IMR-90 (cell line): ENCODE data around the gene GPR153. TPM values are rescaled to one million over a fixed set of nuclear protein-coding genes. Genes with fewer than 3 reads are reported as not detected.

ENCODE experiments used
- ATAC-seq: fragments of 200-7000 bp; cut with Tn5 transposase; 2 replicates; pipeline ENCODE4 v1.9.1; 2020; ENCODE audit warnings: low read depth, mild to moderate bottlenecking, moderate library complexity
- BruUV-seq: library from RNA; stranded (reverse); fragments of 400-500 nt; replicated peaks from 2 replicates; lab custom pipeline; 2021; lab: Mats Ljungman, UMichigan
- CTCF ChIA-PET: fragments of 300-600 bp; formaldehyde crosslinking; extraction: SDS; loops from one replicate; lab custom pipeline; 2021; ENCODE audit warnings: antibody characterized with exemption; lab: Yijun Ruan, JAX
- POLR2A ChIA-PET: fragments of 300-600 bp; sonication (Branson Sonifier 250); formaldehyde crosslinking; loops from one replicate; lab custom pipeline; 2022; ENCODE audit warnings: antibody characterized with exemption; ENCODE audit not compliant: unreplicated experiment; lab: Charles Lee
- DNase-seq: peaks from one replicate; pipeline ENCODE4 v3.0.0; 2013
- H2AFZ ChIP-seq: replicated peaks from 2 replicates; pipeline ENCODE3; 2013; ENCODE audit warnings: low read length, mild to moderate bottlenecking; ENCODE audit not compliant: poor library complexity
- H2AK5ac ChIP-seq: 2 replicates; pipeline ENCODE4 v1.6.1; 2013; ENCODE audit warnings: low read depth, low read length, inconsistent platforms
- H2AK9ac ChIP-seq: replicated peaks from 2 replicates; pipeline ENCODE3; 2013; ENCODE audit warnings: mild to moderate bottlenecking, low read depth, low read length, moderate library complexity; ENCODE audit not compliant: poor library complexity
- H2BK120ac ChIP-seq: 2 replicates; pipeline ENCODE4 v1.6.1; 2013; ENCODE audit warnings: low read depth, low read length, inconsistent platforms
- H2BK15ac ChIP-seq: 3 replicates; pipeline ENCODE4 v1.6.1; 2013; ENCODE audit warnings: low read depth, low read length, inconsistent platforms
- H2BK20ac ChIP-seq: 2 replicates; pipeline ENCODE4 v1.6.1; 2013; ENCODE audit warnings: low read depth, mild to moderate bottlenecking, inconsistent platforms, low read length, moderate library complexity
- H2BK5ac ChIP-seq: 2 replicates; pipeline ENCODE4 v1.6.1; 2013; ENCODE audit warnings: mild to moderate bottlenecking, low read depth, low read length, inconsistent platforms; ENCODE audit not compliant: poor library complexity, severe bottlenecking
- H3K14ac ChIP-seq: replicated peaks from 2 replicates; pipeline ENCODE4 v1.6.1; 2013; ENCODE audit warnings: low read depth, low read length, inconsistent platforms
- H3K18ac ChIP-seq: 2 replicates; pipeline ENCODE4 v1.6.1; 2013; ENCODE audit warnings: low read depth, low read length, control low read depth
- H3K23ac ChIP-seq: 2 replicates; pipeline ENCODE4 v1.6.1; 2013; ENCODE audit warnings: low read depth, low read length, inconsistent platforms
- H3K27ac ChIP-seq: 2 replicates; pipeline ENCODE4 v1.5.1; 2013; ENCODE audit warnings: mild to moderate bottlenecking, control low read depth, low read length; ENCODE audit not compliant: insufficient read depth
- H3K27me3 ChIP-seq: 2 replicates; pipeline ENCODE4 v1.6.1; 2013; ENCODE audit warnings: low read length; ENCODE audit not compliant: control insufficient read depth, insufficient read depth
- H3K36me3 ChIP-seq: 2 replicates; pipeline ENCODE4 v1.6.1; 2013; ENCODE audit warnings: low read length, mixed read lengths; ENCODE audit not compliant: control insufficient read depth, insufficient read depth
- H3K4ac ChIP-seq: 2 replicates; pipeline ENCODE4 v1.6.1; 2013; ENCODE audit warnings: low read depth, low read length, inconsistent platforms
- H3K4me1 ChIP-seq: 2 replicates; pipeline ENCODE4 v1.6.1; 2013; ENCODE audit warnings: low read length, mixed read lengths; ENCODE audit not compliant: control insufficient read depth, insufficient read depth
- H3K4me2 ChIP-seq: 2 replicates; pipeline ENCODE4 v1.6.1; 2013; ENCODE audit warnings: low read depth, mild to moderate bottlenecking, control low read depth, low read length, moderate library complexity
- H3K4me3 ChIP-seq: 2 replicates; pipeline ENCODE4 v1.5.1; 2013; ENCODE audit warnings: low read depth, mild to moderate bottlenecking, control low read depth, low read length, moderate library complexity; ENCODE audit not compliant: insufficient read depth
- H3K56ac ChIP-seq: 2 replicates; pipeline ENCODE4 v1.6.1; 2013; ENCODE audit warnings: low read length, inconsistent platforms; ENCODE audit not compliant: insufficient read depth; ENCODE audit errors: extremely low read depth
- H3K79me1 ChIP-seq, 2 experiments: 2 replicates each; pipeline ENCODE4 v1.6.1; 2013; ENCODE audit warnings: low read length in 2 of 2, inconsistent platforms in 1 of 2, low read depth in 1 of 2
- H3K9ac ChIP-seq: 2 replicates; pipeline ENCODE4 v1.6.1; 2013; ENCODE audit warnings: low read depth, low read length, control low read depth
- H3K9me1 ChIP-seq: 2 replicates; pipeline ENCODE4 v1.6.1; 2013; ENCODE audit warnings: low read length, inconsistent platforms; ENCODE audit not compliant: insufficient read depth
- H3K9me3 ChIP-seq: 2 replicates; pipeline ENCODE4 v1.6.1; 2013; ENCODE audit warnings: low read length; ENCODE audit not compliant: control insufficient read depth, insufficient read depth
- H4K20me1 ChIP-seq: 2 replicates; pipeline ENCODE4 v1.6.1; 2013; ENCODE audit warnings: low read length, inconsistent platforms; ENCODE audit not compliant: insufficient read depth
- H4K5ac ChIP-seq: 2 replicates; pipeline ENCODE4 v1.6.1; 2013; ENCODE audit warnings: mild to moderate bottlenecking, low read depth, low read length, control low read depth
- H4K8ac ChIP-seq, 2 experiments: 2 replicates each; pipeline ENCODE4 v1.6.1; 2013; ENCODE audit warnings: low read depth in 2 of 2, low read length in 2 of 2, control low read depth in 1 of 2, inconsistent platforms in 1 of 2
- H4K91ac ChIP-seq: 2 replicates; pipeline ENCODE4 v1.6.1; 2013; ENCODE audit warnings: low read depth, low read length, inconsistent platforms; ENCODE audit not compliant: insufficient read depth
- BHLHE40 ChIP-seq: fragments of 150-350 bp; IDR thresholded peaks from 2 replicates; pipeline ENCODE4 v1.6.1; 2016; ENCODE audit warnings: mild to moderate bottlenecking, low read depth, low read length
- CHD1 ChIP-seq: IDR thresholded peaks from 2 replicates; pipeline ENCODE4 v1.6.1; 2012; ENCODE audit warnings: low read depth, low read length, improper control_type of control experiment
- CTCF ChIP-seq: conservative IDR thresholded peaks from 2 replicates; pipeline ENCODE4 v1.5.1; 2012; ENCODE audit warnings: mild to moderate bottlenecking, low read depth, low read length, improper control_type of control experiment
- FOS ChIP-seq: fragments of 150-350 bp; IDR thresholded peaks from 2 replicates; pipeline ENCODE4 v1.6.1; 2016; ENCODE audit warnings: low read depth, low read length
- MAFK ChIP-seq: IDR thresholded peaks from 2 replicates; pipeline ENCODE4 v1.6.1; 2012; ENCODE audit warnings: low read depth, low read length, improper control_type of control experiment
- MAZ ChIP-seq: IDR thresholded peaks from 2 replicates; pipeline ENCODE4 v1.6.1; 2012; ENCODE audit warnings: low read depth, mild to moderate bottlenecking, low read length, improper control_type of control experiment, moderate library complexity, borderline replicate concordance
- MXI1 ChIP-seq: IDR thresholded peaks from 2 replicates; pipeline ENCODE4 v1.6.1; 2012; ENCODE audit warnings: low read depth, mild to moderate bottlenecking, low read length, moderate library complexity, borderline replicate concordance
- NFE2L2 ChIP-seq: fragments of 150-350 bp; IDR thresholded peaks from 2 replicates; pipeline ENCODE4 v1.6.1; 2016; ENCODE audit warnings: low read depth, mild to moderate bottlenecking, low read length
- POLR2A ChIP-seq: IDR thresholded peaks from 2 replicates; pipeline ENCODE4 v1.6.1; 2012; ENCODE audit warnings: mild to moderate bottlenecking, low read depth, low read length
- RAD21 ChIP-seq: IDR thresholded peaks from 2 replicates; pipeline ENCODE4 v1.6.1; 2012; ENCODE audit warnings: low read length, improper control_type of control experiment
- RCOR1 ChIP-seq: IDR thresholded peaks from 2 replicates; pipeline ENCODE4 v1.6.1; 2012; ENCODE audit warnings: mild to moderate bottlenecking, low read length, improper control_type of control experiment; ENCODE audit not compliant: insufficient replicate concordance
- RFX5 ChIP-seq: IDR thresholded peaks from 2 replicates; pipeline ENCODE4 v1.8.0; 2012; ENCODE audit warnings: low read depth, mild to moderate bottlenecking, low read length, moderate library complexity
- SMC3 ChIP-seq: fragments of 150-350 bp; IDR thresholded peaks from 2 replicates; pipeline ENCODE4 v1.6.1; 2016; ENCODE audit warnings: low read depth, mild to moderate bottlenecking, antibody characterized with exemption, low read length, moderate library complexity
- WGBS, 2 experiments: methylation state at CpG; one replicate each; pipeline versions ENCODE4 v1.1.5 to v1.1.7; 2013; ENCODE audit warnings: missing lambda C conversion rate in 2 of 2; ENCODE audit not compliant: insufficient read length in 1 of 2; ENCODE audit errors: extremely low coverage in 2 of 2; 5-methylcytosine and 5-hydroxymethylcytosine counted together
- dilution Hi-C: fragments of 300-500 bp; cut with HindIII; formaldehyde crosslinking; loops from one replicate; pipeline ENCODE4 v1.14.3; 2018; ENCODE audit warnings: low sequenced_read_pairs; ENCODE audit not compliant: unreplicated experiment
- in situ Hi-C: fragments of 300-500 bp; cut with MboI; formaldehyde crosslinking; loops from 3 replicates; pipeline ENCODE4 v1.14.3; 2019; ENCODE audit warnings: low sequenced_read_pairs, inconsistent platforms, mixed read lengths
- intact Hi-C: fragments of 100-400 bp; cut with micrococcal nuclease; formaldehyde crosslinking; loops from 2 replicates; pipeline ENCODE4 v1.10.0; 2022
- polyA plus RNA-seq, 3 experiments: library from polyadenylated mRNA; depleted of rRNA; stranded (reverse); fragments of >200 nt; gene quantifications; 2 replicates each; pipeline ENCODE4 v1.2.3, GENCODE V29; 2012; ENCODE audit warnings: low replicate concordance in 1 of 3
- total RNA-seq: library from RNA; depleted of rRNA; stranded (reverse); fragments of >200 nt; gene quantifications from 2 replicates; pipeline ENCODE4 v1.2.3, GENCODE V29; 2012
- TF ChIP-seq, protein P1 (sequence below): fragments of 150-350 bp; IDR thresholded peaks from 2 replicates; pipeline ENCODE4 v1.6.1; 2017; ENCODE audit warnings: mild to moderate bottlenecking, antibody characterized with exemption, low read length, low read depth

GPR153 gene
- total and polyA plus RNA-seq, 2 of the 4 experiments (the other 2 are of a cell fraction) = 1.8 to 5.2 TPM

- Histone ChIP-seq H3K18ac (no peak overlapping the region), H3K79me1 (no peaks in the 10 kb centered on the region), H4K20me1 (peaks cover 16% of the 10 kb centered on the region), H3K4me3 (no peak overlapping the region), H3K14ac (no peak overlapping the region), H3K27ac (no peak overlapping the region), H3K23ac (no peak overlapping the region), H3K27me3 (peaks cover 71% of the 10 kb centered on the region), H4K8ac (no peak overlapping the region), H2AK5ac (no peak overlapping the region), H2AFZ (peak overlapping the region; percentile 57), H3K9me3 (no peaks in the 10 kb centered on the region), H3K4ac (no peak overlapping the region), H2AK9ac (peak overlapping the region; percentile 72), H3K4me2 (0 out of 2 replicates have a peak overlapping the region, but pooled peaks have one; percentile 43), H2BK15ac (no peak overlapping the region), H2BK20ac (no peak overlapping the region), H3K56ac (no peak overlapping the region), H2BK120ac (no peak overlapping the region), H3K9me1 (no peaks in the 10 kb centered on the region), H4K5ac (no peak overlapping the region), H3K4me1 (no peaks in the 10 kb centered on the region), H4K91ac (no peak overlapping the region), H3K9ac (no peak overlapping the region), H3K36me3 (no peaks in the 10 kb centered on the region), H2BK5ac (no peak overlapping the region)
- intact Hi-C loops (loop anchor here (1.0 to 5.0 kb wide), 3 partner anchors 136 to 247 kb away; partner anchors contain the start of gene PLEKHG5), dilution Hi-C loops (no loop called here), in situ Hi-C loops (loop anchor here (5.0 kb wide), 1 partner anchor 97 kb away; no protein-coding TSS in a partner anchor)
- POLR2A ChIA-PET = interaction anchor here (0.6 kb wide), 1 partner anchor 69 kb away, joined by 4 read pairs; no protein-coding TSS in a partner anchor
- DNase-seq (peak; percentile 71), ATAC-seq (peak; percentile 84)
- TF ChIP-seq NFE2L2 (no peak), CTCF (peak; percentile 95), RFX5 (no peak), MAFK (no peak), SMC3 (peak; percentile 72), BHLHE40 (no peak), MAZ (peak; percentile 74; the same call in 1 of the 2 replicates), RAD21 (peak; percentile 83), POLR2A (no peak), CHD1 (no peak), MXI1 (peak; percentile 95), FOS (no peak), RCOR1 (peak; percentile 88)
- TF ChIP-seq, protein P1, sequence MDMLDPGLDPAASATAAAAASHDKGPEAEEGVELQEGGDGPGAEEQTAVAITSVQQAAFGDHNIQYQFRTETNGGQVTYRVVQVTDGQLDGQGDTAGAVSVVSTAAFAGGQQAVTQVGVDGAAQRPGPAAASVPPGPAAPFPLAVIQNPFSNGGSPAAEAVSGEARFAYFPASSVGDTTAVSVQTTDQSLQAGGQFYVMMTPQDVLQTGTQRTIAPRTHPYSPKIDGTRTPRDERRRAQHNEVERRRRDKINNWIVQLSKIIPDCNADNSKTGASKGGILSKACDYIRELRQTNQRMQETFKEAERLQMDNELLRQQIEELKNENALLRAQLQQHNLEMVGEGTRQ = no peak
- 2% methylated on average over 19 of the region's 79 CpGs; no CpG with 5 or more reads in 1 of the 2 experiments for WGBS, 2 experiments
- no TSS peak for BruUV-seq
- CTCF ChIA-PET = interaction anchor here (0.6 to 2.3 kb wide), 12 partner anchors 11 to 193 kb away, joined by 3 to 8 read pairs (median 4); no protein-coding TSS in a partner anchor
These were observed 15.6 kb downstream of the GPR153 start for GRCh38 chr1:6245086-6245868.
